GM21529 (cell line): ENCODE measurements around the gene PGP.

Source experiments
- ATAC-seq: cut with Tn5 transposase; IDR thresholded peaks from one replicate; pipeline ENCODE4 v1.9.1; 2021; ENCODE audit not compliant: unreplicated experiment

Gene PGP

DNA sequence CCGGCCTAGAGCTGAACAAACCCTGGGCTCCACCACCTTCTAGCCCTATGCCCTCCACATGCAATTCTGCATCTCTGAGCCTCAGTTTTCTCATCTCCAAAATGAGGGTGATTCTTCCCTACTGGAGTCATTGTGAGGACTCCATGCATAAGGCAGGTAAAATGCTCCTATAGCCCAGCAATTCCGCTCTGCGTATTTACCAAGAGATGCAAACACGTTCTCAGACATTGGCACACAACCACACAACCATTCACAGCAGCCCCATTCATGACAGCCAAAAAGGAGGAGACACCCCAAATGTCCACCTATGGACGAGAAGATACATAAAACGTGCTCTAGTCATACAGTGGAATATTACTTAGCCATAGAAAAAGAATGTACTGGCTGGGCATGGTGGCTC is 14.3 kb downstream of the PGP start:
- ATAC-seq: no peak

DNA sequence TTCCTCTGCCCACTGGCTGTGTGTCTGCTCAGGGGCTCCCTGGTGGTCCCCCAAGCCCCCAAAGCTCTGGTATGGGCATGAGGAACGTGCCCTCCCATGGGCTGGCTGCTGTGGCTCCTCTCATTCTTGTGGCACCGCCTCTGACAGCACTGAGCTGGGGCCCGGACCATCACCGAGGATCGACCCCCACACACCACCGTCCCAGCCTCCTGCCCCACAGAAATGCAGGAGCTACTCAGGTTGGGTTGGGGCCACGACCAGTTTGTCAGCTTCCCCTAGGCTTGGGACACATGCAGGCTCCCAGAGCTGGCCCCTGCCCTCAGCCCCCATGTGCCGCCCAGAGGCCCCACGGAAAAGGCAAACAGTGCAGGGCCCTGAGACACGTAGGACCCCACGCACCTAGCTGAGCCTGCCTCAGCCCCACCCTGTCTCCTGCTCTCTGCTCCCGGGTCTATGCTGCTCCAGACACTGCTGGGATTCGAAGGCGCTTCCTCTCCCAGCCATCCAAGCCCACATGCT is 15.0 kb downstream of the PGP start:
- ATAC-seq: no peak

DNA sequence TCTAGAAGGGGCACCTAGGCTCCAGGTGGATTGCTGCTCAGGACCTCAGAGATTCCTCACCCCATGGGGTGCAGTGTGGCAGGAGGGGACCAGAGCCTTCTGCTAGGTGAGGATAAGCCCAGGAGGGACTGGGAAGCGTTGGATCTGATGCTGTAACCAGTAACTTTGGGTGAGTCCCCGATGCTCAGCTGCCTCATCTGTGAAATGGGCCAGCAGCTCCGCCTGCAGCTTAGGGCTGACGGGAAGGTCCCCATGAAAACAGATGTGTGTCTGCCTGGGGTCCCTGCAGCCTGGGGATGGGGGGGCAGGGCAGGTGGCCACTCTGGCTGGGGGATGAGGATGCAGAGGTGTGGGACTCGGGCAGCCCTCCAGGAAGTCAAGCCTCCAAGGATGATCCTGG is 15.5 kb downstream of the PGP start:
- no peak for ATAC-seq

DNA sequence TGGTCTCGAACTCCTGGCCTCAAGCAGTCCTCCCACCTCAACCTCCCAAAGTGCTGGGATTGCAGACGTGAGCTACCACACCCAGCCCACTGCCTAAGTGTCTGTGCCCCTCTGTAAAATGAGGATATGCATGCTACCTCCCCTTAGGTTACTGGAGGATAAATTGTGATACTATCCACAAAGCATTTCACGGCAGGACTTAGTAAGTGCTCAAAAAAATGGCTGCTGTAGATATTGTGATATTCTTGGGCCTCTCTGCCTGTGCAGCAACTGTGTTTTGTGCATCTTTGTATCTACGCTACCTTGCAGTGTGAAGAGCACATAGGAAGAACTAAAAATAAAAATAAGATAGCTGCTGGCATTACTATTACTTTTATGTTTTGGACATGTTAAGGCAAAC is 16.4 kb downstream of the PGP start:
- no peak for ATAC-seq

- ATAC-seq: no peak
Measured at GRCh38 chr16:2197765-2198164, 16.9 kb downstream of the PGP start.

DNA sequence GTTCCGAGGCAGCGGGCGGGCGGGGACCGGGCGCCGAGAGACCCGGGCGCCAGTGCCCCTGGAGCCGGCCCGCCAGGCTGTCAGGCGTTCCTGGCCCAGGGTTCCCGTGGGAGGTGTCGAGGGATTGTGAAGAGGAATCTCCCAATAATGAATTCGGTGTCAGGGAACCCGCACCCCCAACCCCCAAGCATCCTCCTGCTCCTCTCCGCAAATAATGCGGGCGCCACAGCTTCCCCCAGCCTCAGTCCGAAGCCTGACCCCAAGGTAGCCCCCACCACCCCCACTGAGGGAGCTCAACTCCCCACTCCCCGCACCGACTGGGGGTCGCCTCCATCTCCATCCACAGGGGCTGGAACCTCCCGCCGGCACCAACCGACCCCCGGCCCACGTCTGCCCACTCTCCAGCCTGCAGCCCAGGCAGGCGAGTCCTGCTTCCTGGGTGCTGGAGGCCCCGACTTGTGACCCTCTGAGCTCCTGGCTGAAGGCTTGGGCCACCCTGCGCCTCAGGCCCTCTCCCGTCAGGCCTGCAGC is 17.6 kb downstream of the PGP start:
- ATAC-seq: no peak

- no peak for ATAC-seq
Measured at GRCh38 chr16:2196162-2196980, 18.3 kb downstream of the PGP start, which contains the start of gene CASKIN1. Gene CASKIN1, minus strand, starts transcription at chr16:2196605. Its CDS starts 173 bp downstream, at chr16:2196432.

GRCh38 chr16:2195322-2196161 is 19.1 kb downstream of the PGP start:
- no peak for ATAC-seq

DNA sequence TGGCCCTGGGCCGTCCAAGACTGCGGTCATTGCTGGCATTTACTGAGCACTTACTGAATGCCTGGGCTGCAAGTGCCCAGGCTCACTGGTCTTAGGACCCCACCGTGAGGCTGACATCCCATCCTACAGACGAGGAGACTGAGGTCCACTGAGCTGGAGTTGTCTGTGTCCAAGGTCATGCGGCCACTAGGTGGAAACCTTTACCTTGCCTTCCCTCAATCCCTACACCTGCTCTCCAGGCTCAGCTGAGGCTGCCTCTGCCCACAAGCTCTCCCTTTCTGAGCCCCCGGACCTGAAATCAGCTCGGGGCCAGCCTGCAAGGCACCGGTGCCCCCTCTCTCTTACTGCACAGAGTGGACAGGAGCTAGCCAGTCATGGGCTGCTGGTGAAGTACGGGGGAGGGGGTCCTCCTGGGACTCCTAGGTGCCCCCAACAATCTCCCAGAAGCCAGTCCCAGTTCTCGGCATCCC is 19.8 kb downstream of the PGP start:
- ATAC-seq: no peak

GRCh38 chr16:2194166-2194834 is 20.3 kb downstream of the PGP start:
- ATAC-seq: no peak

- ATAC-seq: no peak
Measured at GRCh38 chr16:2191446-2191706, 23.3 kb downstream of the PGP start.

- no peak for ATAC-seq
Measured at GRCh38 chr16:2190659-2191445, 23.8 kb downstream of the PGP start.

- ATAC-seq: no peak
Measured at GRCh38 chr16:2190002-2190658, 24.5 kb downstream of the PGP start.

GRCh38 chr16:2189252-2189893 is 25.3 kb downstream of the PGP start:
- ATAC-seq: no peak

- no peak for ATAC-seq
Measured at GRCh38 chr16:2188395-2188794, 26.2 kb downstream of the PGP start.

- ATAC-seq: no peak
Measured at GRCh38 chr16:2187212-2187611, 27.4 kb downstream of the PGP start.

DNA sequence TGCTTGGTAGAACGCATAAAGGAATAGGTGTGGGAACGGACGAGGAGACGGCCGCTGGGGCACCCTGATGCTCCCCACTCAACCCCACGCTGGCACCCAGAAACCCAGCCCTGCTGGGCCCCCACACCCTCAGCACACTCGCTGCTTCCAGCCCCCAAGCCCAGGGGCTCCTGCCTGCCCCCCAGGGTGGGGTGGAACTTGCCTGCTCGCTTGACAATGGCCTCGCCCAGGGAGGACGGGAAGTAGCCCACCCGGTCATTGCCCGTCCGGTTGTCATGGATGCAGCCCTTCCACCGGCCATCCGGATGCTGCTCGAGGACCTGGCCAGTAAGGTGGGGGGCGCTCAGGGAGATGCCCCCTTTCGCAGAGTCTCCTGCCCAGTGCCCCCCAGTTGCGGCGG is 28.1 kb downstream of the PGP start:
- no peak for ATAC-seq

GRCh38 chr16:2186064-2186463 is 28.6 kb downstream of the PGP start:
- ATAC-seq: no peak

DNA sequence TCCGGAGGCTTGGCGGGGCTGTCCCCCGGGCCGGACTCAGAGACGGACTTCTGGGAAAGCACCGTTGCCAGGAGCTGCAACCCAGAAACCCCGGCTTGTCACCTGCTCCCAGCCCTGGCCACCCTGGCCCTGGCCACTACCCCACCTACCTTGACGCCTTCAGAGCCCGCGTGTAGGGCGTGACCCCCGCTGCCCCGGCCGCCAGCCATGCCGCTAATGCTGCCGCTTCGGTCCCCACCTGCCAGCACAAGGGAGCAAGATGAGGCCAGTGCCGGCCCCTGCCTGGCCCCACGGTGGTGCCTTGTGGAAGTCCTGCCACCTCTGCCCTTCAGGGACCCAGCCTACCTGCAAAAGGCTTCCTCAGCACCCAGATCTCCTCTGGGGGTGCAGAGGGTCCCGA is 29.7 kb downstream of the PGP start:
- ATAC-seq: no peak
